Sigmoid colon (tissue), 7 donors: ENCODE measurements around the gene OVCH2. TPM values are rescaled to one million over a fixed set of nuclear protein-coding genes. Genes with fewer than 3 reads are reported as not detected.

Experiments
- DNase-seq: peaks from one replicate; pipeline ENCODE4 v3.0.0-alpha.2; 2019
- H3K27ac ChIP-seq, 4 donors: fragments of 200-600 bp; sonication (generic); one replicate each; pipeline ENCODE4 v1.5.1; 2016 to 2019; ENCODE audit warnings: mild to moderate bottlenecking in 1 of 4
- H3K27me3 ChIP-seq, 3 donors: fragments of 200-600 bp; sonication (generic); one replicate each; pipeline ENCODE4 v1.5.1; 2019; ENCODE audit warnings: mild to moderate bottlenecking in 1 of 3
- H3K36me3 ChIP-seq, 4 donors: fragments of 200-600 bp; sonication (generic); one replicate each; pipeline ENCODE4 v1.5.1; 2016 to 2019
- H3K4me1 ChIP-seq, 4 donors: fragments of 200-600 bp; sonication (generic); one replicate each; pipeline ENCODE4 v1.5.1; 2017 to 2019
- H3K4me3 ChIP-seq, 4 donors: fragments of 200-600 bp; sonication (generic); one replicate each; pipeline ENCODE4 v1.5.1; 2017 to 2019; ENCODE audit warnings: mild to moderate bottlenecking in 2 of 4, moderate library complexity in 1 of 4
- H3K9me3 ChIP-seq, 4 donors: fragments of 200-600 bp in 3 of 4; sonication (generic) in 3 of 4; one replicate each; pipeline versions ENCODE4 v1.5.1 to v1.6.1; 2013 to 2019
- EP300 ChIP-seq, 4 donors: sonication (generic); formaldehyde crosslinking; IDR thresholded peaks; one replicate each; pipeline ENCODE4 v1.6.1; 2017; ENCODE audit warnings: antibody characterized with exemption in 4 of 4
- POLR2A ChIP-seq, 2 donors: fragments of 450-650 bp; IDR thresholded peaks; one replicate each; pipeline ENCODE4 v1.6.1; 2016; ENCODE audit warnings: antibody characterized with exemption in 2 of 2, mild to moderate bottlenecking in 2 of 2, moderate library complexity in 2 of 2
- POLR2AphosphoS5 ChIP-seq, 4 donors: sonication (generic); formaldehyde crosslinking; IDR thresholded peaks; one replicate each; pipeline ENCODE4 v1.6.1; 2017; ENCODE audit warnings: antibody characterized with exemption in 4 of 4
- WGBS, 2 donors: extraction: QIAGEN DNeasy Blood & Tissue Kit; methylation state at CpG; one replicate each; pipeline ENCODE4 v1.1.7; 2013; 5-methylcytosine and 5-hydroxymethylcytosine counted together
- intact Hi-C: fragments of 100-400 bp; cut with DNase I; formaldehyde crosslinking; loops from one replicate; pipeline ENCODE4 v1.15.1; 2023
- polyA plus RNA-seq, 3 donors: library from polyadenylated mRNA; stranded (reverse); fragments of 200-250 nt; gene quantifications; one replicate each; pipeline ENCODE4 v1.2.3, GENCODE V29; 2013
- total RNA-seq, 4 donors: library from RNA; depleted of rRNA; stranded (reverse); fragments of >200 nt; gene quantifications; one replicate each; pipeline ENCODE4 v1.1.0, GENCODE V29; 2016
- TF ChIP-seq, protein P1 (sequence below), 4 experiments: fragments of 450-650 bp in 3 of 4; fragments of 200-600 bp in 1 of 4; IDR thresholded peaks; one replicate each; pipeline ENCODE4 v1.5.1; 2016 to 2019; ENCODE audit warnings: antibody characterized with exemption in 4 of 4, mild to moderate bottlenecking in 3 of 4, moderate library complexity in 2 of 4
- donor health status: healthy with polysubstance abuse.
- donor health status: Bipolar disorder and iron deficiency.
- donor health status: healthy.

OVCH2 gene
- total and polyA plus RNA-seq, 7 donors = not detected

DNA sequence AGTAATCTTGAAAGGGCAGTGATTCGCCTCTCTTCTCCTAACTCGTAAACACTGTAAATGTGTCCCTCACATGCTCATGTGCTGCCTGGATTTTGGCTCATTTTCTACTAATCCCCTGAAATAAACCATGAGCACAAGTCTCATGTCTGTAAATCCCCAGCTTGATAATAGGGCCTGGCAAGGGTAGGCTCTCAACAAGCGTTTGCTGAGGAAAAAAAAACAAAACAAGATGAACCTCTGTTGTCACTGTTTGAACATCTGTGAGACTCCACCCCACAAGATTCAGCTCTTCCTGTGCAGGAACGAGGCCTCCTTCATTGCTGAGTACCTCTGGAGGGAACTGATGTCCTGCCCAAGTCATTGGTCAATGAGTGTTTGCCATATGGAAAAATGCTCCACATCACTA, 28.5 kb downstream of the OVCH2 start:
- H3K4me1 ChIP-seq = peaks cover 0 to 34% (median 21%) of the 10 kb centered on the region in 4 donors
- no peak overlapping the region for H3K27ac ChIP-seq
- intact Hi-C loops = no loop called here
- H3K4me3 ChIP-seq = no peak overlapping the region
- peaks cover 4 to 21% (median 13%) of the 10 kb centered on the region in 3 donors for H3K27me3 ChIP-seq
- 55% methylated on average over 4 of the region's 4 CpGs for WGBS, 2 donors
- H3K9me3 ChIP-seq = no peaks in the 10 kb centered on the region
- no peaks in the 10 kb centered on the region for H3K36me3 ChIP-seq
- no peak for TF ChIP-seq EP300 (IDR thresholded peaks at IDR 0.05)
- no peak for TF ChIP-seq POLR2AphosphoS5 (IDR thresholded peaks at IDR 0.05)
- TF ChIP-seq, protein P1, sequence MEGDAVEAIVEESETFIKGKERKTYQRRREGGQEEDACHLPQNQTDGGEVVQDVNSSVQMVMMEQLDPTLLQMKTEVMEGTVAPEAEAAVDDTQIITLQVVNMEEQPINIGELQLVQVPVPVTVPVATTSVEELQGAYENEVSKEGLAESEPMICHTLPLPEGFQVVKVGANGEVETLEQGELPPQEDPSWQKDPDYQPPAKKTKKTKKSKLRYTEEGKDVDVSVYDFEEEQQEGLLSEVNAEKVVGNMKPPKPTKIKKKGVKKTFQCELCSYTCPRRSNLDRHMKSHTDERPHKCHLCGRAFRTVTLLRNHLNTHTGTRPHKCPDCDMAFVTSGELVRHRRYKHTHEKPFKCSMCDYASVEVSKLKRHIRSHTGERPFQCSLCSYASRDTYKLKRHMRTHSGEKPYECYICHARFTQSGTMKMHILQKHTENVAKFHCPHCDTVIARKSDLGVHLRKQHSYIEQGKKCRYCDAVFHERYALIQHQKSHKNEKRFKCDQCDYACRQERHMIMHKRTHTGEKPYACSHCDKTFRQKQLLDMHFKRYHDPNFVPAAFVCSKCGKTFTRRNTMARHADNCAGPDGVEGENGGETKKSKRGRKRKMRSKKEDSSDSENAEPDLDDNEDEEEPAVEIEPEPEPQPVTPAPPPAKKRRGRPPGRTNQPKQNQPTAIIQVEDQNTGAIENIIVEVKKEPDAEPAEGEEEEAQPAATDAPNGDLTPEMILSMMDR (IDR thresholded peaks at IDR 0.05) = no peak
- no peak for DNase-seq

DNA sequence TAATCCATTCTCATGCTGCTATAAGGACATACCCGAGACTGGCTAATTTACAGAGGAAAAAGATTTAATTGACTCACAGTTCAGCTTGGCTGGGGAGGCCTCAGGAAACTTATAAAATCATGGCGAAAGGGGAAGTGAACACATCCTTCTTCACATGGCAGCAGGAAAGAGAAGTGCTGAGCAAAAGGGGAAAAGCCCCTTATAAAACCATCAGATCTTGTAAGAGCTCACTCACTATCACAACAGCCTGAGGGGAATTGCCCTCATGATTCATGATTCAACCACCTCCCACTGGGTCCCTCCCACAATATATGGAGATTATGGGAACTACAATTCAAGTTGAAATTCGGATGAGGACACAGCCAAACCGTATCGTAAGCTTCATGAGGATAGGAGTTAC, 29.2 kb downstream of the OVCH2 start:
- intact Hi-C loops = no loop called here
- H3K27ac ChIP-seq = no peak overlapping the region
- no peak for TF ChIP-seq EP300 (IDR thresholded peaks at IDR 0.05)
- TF ChIP-seq POLR2A (IDR thresholded peaks at IDR 0.05) = no peak
- no peak for TF ChIP-seq POLR2AphosphoS5 (IDR thresholded peaks at IDR 0.05)
- TF ChIP-seq, protein P1 (IDR thresholded peaks at IDR 0.05) = no peak

GRCh38 chr11:7675631-7676030, 30.6 kb downstream of the OVCH2 start:
- Histone ChIP-seq H3K4me3 (no peak overlapping the region), H3K9me3 (no peaks in the 10 kb centered on the region), H3K27ac (no peak overlapping the region), H3K36me3 (no peaks in the 10 kb centered on the region), H3K27me3 (peaks cover 4 to 32% (median 21%) of the 10 kb centered on the region in 3 donors), H3K4me1 (peaks cover 0 to 35% (median 21%) of the 10 kb centered on the region in 4 donors)
- TF ChIP-seq, protein P1 (IDR thresholded peaks at IDR 0.05) = no peak
- TF ChIP-seq POLR2A (IDR thresholded peaks at IDR 0.05) = no peak
- TF ChIP-seq EP300 (IDR thresholded peaks at IDR 0.05) = no peak
- TF ChIP-seq POLR2AphosphoS5 (IDR thresholded peaks at IDR 0.05) = no peak
- 77 to 93% methylated on average over 3 of the region's 3 CpGs for whole genome bisulfite sequencing, 2 donors
- no peak for DNase-seq
- intact Hi-C loops = no loop called here

More for the DNA sequence above, 29.2 kb downstream of the OVCH2 start:
- H3K36me3 ChIP-seq = no peaks in the 10 kb centered on the region
- WGBS, 2 donors = 66% methylated on average over 5 of the region's 5 CpGs
- H3K4me3 ChIP-seq = no peak overlapping the region
- DNase-seq = no peak
- H3K4me1 ChIP-seq = peaks cover 0 to 35% (median 21%) of the 10 kb centered on the region in 4 donors
- H3K27me3 ChIP-seq = peaks cover 4 to 27% (median 20%) of the 10 kb centered on the region in 3 donors
- no peaks in the 10 kb centered on the region for H3K9me3 ChIP-seq

DNA sequence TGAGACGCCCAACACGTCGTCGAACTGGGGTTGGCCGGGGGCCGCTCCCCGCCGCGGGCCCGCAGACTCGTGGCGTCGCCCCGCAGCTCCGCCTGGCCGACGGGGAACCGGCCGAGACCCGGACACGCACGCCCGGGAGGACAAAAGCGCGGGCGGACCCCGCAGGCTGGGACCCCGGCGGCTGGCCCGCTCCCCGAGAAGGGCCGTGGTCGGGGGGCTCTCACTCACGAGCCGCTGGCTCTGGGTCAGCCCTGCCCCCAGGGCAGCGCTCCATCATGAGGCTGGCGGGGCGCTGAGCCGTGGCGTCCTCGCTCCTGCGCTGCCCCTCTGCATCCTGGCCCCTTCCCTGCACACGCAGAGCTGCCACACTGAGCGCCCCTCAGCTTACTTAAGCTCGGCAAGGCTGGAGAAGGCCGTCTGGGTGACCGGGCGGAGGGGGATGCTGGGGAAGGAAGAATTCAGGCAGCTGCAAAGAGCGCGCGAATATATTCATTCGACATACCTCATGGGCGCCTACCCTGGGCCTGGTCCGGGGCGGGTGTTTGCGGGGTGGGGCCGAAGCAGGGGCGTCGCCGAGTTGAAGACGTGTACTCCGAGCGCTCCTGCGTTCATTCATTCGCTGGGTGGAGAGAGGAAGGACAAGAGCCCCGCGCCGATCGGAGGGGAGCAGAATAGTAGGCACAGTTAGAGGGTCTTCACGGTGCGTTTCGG, 32.4 kb downstream of the OVCH2 start:
- Histone ChIP-seq H3K4me1 (peaks cover 0 to 35% (median 21%) of the 10 kb centered on the region in 4 donors), H3K27me3 (peaks cover 4 to 32% (median 21%) of the 10 kb centered on the region in 3 donors), H3K36me3 (no peaks in the 10 kb centered on the region), H3K27ac (peak overlapping the region; percentile 40 to 61 (median 58)), H3K9me3 (no peaks in the 10 kb centered on the region), H3K4me3 (peak overlapping the region; percentile 27 to 59 (median 50))
- intact Hi-C loops = no loop called here
- DNase-seq = peak; percentile 72
- WGBS, 2 donors = 1 to 3% methylated on average over 72 of the region's 72 CpGs
- no peak for TF ChIP-seq EP300 (IDR thresholded peaks at IDR 0.05)
- TF ChIP-seq POLR2AphosphoS5 (IDR thresholded peaks at IDR 0.05) = no peak
- TF ChIP-seq, protein P1 (IDR thresholded peaks at IDR 0.05) = no peak
- no peak for TF ChIP-seq POLR2A (IDR thresholded peaks at IDR 0.05)
